Lower lobe of right lung (tissue), 2 donors: ENCODE results near the gene XPNPEP2. TPM values are rescaled to one million over a fixed set of nuclear protein-coding genes. Genes with fewer than 3 reads are reported as not detected.
A peak's percentile ranks its signal among the peaks of the same experiment; 100 is the strongest.

Source experiments
- ATAC-seq, 2 donors: fragments of 200-7000 bp; cut with Tn5 transposase; one replicate each; pipeline ENCODE4 v1.9.1; 2020 to 2022; ENCODE audit warnings: mild to moderate bottlenecking in 2 of 2, moderate library complexity in 2 of 2
- DNase-seq: peaks from one replicate; pipeline ENCODE4 v3.0.0-alpha.2; 2020
- H3K27ac ChIP-seq: fragments of 200-600 bp; one replicate; pipeline ENCODE4 v1.8.0; 2022
- H3K27me3 ChIP-seq: fragments of 200-600 bp; one replicate; pipeline ENCODE4 v1.8.0; 2022; ENCODE audit warnings: low read depth
- H3K36me3 ChIP-seq: fragments of 200-600 bp; one replicate; pipeline ENCODE4 v1.8.0; 2022; ENCODE audit warnings: mild to moderate bottlenecking
- H3K4me1 ChIP-seq: fragments of 200-600 bp; one replicate; pipeline ENCODE4 v1.8.0; 2022
- H3K4me3 ChIP-seq: fragments of 200-600 bp; one replicate; pipeline ENCODE4 v1.8.0; 2022; ENCODE audit warnings: mild to moderate bottlenecking
- H3K9me3 ChIP-seq: fragments of 200-600 bp; one replicate; pipeline ENCODE4 v1.8.0; 2022
- intact Hi-C: fragments of 100-400 bp; cut with DNase I; formaldehyde crosslinking; loops from one replicate; pipeline ENCODE4 v1.11.0; 2022
- total RNA-seq: library from RNA; stranded (reverse); fragmentation: NEBNext Ultra II Directional; extraction: Animal tissue kit (Norgen Biotek cat#: 25700); gene quantifications from one replicate; pipeline ENCODE4 v1.2.1, GENCODE V29; 2021
- TF ChIP-seq, protein P1 (sequence below): fragments of 200-600 bp; IDR thresholded peaks from one replicate; pipeline ENCODE4 v1.8.0; 2022; ENCODE audit warnings: antibody characterized with exemption, mild to moderate bottlenecking
- donor health status: DM: no; HTN: yes; CAD: no; lungs with severe emphysema.

The XPNPEP2 gene
- total RNA-seq, 1 donor from 2014 or later = 2.9 TPM

DNA sequence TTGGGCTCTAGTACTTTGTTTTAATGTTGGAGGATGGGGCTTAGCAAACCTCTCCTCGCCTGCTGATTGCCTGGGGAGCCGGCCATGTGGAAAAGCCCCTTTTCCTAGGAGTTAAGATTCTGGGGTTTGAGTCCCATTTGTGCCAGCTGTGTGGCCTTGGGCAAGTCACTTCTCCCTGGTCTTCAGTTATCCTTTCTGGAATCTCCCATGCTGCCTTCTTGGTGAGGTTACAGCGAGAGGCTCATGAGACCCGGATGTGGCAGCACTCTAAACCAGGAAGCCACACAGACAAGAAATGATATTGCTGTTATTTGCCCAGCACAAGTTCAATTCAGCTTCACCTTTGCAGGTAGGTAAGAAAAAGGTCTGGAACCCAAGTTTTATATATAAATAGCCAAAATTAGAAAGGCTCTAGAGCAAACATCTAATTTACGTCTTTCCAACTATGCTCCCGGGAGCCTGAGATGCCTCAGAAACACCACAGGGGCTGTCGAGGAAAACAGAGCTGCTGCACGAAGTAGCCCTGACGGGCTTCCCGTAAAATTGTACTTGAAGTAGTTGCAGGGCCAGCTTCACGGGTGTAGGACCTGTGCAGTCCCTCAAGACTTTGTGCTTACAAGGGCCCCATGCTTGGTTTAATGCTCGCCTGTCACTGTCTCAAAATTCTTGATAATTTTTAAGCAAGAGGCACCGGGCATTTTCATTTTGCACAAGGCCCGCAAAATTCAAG lies 32.7 kb downstream of the XPNPEP2 start:
- DNase-seq (no peak), ATAC-seq (no peak)
- no peaks in the 10 kb centered on the region for H3K36me3 ChIP-seq
- no peak overlapping the region for H3K27ac ChIP-seq
- no peaks in the 10 kb centered on the region for H3K27me3 ChIP-seq
- intact Hi-C loops = no loop called here
- H3K4me3 ChIP-seq = no peak overlapping the region
- TF ChIP-seq, protein P1, sequence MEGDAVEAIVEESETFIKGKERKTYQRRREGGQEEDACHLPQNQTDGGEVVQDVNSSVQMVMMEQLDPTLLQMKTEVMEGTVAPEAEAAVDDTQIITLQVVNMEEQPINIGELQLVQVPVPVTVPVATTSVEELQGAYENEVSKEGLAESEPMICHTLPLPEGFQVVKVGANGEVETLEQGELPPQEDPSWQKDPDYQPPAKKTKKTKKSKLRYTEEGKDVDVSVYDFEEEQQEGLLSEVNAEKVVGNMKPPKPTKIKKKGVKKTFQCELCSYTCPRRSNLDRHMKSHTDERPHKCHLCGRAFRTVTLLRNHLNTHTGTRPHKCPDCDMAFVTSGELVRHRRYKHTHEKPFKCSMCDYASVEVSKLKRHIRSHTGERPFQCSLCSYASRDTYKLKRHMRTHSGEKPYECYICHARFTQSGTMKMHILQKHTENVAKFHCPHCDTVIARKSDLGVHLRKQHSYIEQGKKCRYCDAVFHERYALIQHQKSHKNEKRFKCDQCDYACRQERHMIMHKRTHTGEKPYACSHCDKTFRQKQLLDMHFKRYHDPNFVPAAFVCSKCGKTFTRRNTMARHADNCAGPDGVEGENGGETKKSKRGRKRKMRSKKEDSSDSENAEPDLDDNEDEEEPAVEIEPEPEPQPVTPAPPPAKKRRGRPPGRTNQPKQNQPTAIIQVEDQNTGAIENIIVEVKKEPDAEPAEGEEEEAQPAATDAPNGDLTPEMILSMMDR = no peak
- peaks cover 5% of the 10 kb centered on the region for H3K4me1 ChIP-seq
- no peaks in the 10 kb centered on the region for H3K9me3 ChIP-seq

DNA sequence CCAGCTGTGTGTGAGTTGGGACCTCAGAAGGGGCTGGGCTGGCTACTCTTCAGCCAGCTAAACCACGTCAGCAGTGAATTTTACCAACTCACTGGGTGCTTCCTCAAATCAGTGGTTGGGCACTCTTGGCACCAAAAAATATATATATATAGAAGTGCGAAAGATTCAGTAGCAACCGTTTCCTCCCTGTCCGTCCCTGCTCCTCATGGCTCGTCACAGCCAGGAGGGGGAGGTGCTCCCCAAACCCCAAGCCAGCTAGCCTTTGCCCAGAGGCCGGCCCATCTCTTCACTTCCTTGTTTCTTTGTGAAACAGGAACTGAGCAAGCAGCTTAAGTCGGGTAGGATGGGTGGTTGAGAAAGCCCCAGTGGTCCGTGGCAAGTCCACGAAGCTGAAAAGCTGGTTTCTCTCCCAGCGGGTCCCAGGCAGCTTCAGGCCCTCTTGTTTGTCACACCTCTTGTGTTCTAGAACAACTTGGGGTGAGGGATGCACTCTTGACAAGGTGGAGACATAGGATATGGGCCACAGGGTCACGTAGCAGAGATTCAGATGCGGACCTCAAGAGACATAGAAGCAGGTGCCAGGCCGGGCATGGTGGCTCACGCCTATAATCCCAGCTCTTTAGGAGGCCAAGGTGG lies 34.1 kb downstream of the XPNPEP2 start:
- Histone ChIP-seq H3K4me1 (peaks cover 5% of the 10 kb centered on the region), H3K36me3 (no peaks in the 10 kb centered on the region), H3K27me3 (no peaks in the 10 kb centered on the region), H3K27ac (peak overlapping the region; percentile 67), H3K4me3 (no peak overlapping the region), H3K9me3 (no peaks in the 10 kb centered on the region)
- intact Hi-C loops = no loop called here
- peak; percentile 61 to 91 for ATAC-seq
- TF ChIP-seq, protein P1 = no peak
- DNase-seq = peak; percentile 88

DNA sequence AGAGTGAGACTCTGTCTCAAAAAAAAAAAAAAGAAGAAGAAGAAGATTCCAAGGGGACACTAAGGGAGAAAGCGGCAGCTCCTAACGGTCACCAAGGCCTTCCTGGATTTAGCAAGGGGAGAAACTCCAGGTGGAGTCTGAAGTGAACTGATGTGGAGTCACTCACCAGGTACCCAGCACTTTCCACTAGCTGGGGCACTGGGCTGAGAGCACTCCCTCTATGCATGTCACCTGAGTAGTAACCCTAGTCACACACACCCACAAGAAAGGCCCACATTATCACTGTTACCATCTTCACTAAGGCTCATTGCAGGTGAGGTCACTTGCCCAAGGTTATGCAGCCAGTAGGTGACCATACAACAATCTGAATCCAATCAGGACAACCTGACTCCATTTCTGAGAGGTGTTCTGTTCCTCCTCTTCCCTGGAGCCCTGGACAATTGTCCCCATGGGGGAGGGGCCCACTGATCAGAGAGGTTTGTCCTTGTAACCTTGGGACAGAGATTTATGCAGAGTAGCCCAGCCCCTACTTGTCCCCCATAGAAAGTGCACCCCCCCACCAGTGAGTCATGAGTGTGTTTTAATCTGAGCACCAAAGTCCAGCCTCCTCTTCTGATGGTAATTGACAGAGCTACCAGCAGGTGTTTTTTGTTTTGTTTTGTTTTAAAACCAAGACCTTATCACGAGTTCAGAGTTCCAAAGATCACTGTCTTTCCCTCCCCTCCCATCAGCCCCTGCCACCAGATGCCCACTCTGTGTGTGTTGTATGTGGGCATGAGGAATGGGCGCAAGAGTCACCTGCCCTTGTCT lies 35.1 kb downstream of the XPNPEP2 start:
- no peak for DNase-seq
- H3K27me3 ChIP-seq = no peaks in the 10 kb centered on the region

DNA sequence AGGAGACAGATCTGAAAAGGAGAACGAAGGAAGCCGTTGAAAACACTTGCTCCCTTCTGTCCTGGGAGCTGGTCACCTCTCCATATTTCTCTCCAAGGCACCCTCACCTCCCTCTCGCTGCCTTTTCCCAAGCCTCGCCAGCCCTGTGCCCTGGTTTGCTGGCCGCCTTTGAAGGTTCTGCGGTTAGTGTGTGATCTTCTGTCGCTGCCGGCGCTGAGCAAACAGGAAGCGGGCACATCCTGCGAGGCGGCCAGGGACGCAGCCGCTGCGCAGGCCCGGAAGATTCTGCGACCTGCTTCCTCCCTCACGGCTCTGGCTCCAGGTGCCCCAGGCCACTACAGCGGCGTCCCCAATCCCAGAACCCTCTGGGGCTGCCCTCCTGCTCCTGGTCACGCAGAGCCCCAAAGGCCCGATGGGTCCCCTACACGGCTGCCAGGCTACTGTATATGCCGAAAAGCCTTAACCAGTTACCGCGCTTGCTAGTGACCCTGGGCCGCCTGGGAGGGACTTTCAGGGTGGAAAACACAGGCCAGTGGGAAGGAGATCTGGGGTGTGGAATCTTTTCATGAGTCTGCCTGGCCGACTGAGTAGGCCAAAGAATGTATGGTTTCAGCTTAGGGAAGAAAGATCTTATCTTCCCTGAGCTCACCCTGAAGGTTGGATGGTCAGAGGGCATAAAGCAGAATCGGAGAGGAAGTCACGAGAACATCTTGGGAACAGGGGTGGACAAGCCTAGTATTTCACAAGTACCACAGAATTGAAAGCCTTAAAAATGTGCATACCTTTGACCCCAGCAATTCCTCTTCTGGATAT lies 38.6 kb downstream of the XPNPEP2 start:
- H3K4me1 ChIP-seq = peaks cover 5% of the 10 kb centered on the region
- peak; percentile 60 to 64 for ATAC-seq
- DNase-seq = peak; percentile 77
- no peaks in the 10 kb centered on the region for H3K27me3 ChIP-seq
- peak overlapping the region; percentile 29 for H3K4me3 ChIP-seq
- H3K36me3 ChIP-seq = no peaks in the 10 kb centered on the region
- no peaks in the 10 kb centered on the region for H3K9me3 ChIP-seq
- H3K27ac ChIP-seq = peak overlapping the region; percentile 84
- TF ChIP-seq, protein P1 = no peak
- intact Hi-C loops = no loop called here

More for the DNA sequence above, 35.1 kb downstream of the XPNPEP2 start:
- H3K4me1 ChIP-seq = peaks cover 5% of the 10 kb centered on the region
- no peaks in the 10 kb centered on the region for H3K36me3 ChIP-seq
- TF ChIP-seq, protein P1 = no peak
- peak overlapping the region; percentile 67 for H3K27ac ChIP-seq
- H3K4me3 ChIP-seq = no peak overlapping the region
- intact Hi-C loops = no loop called here
- no peaks in the 10 kb centered on the region for H3K9me3 ChIP-seq
- no peak for ATAC-seq
